H9 (cell line): ENCODE data around the gene PIAS1. TPM values are rescaled to one million over a fixed set of nuclear protein-coding genes. Genes with fewer than 3 reads are reported as not detected.
A peak's percentile ranks its signal among the peaks of the same experiment; 100 is the strongest.

Experiments
- DNase-seq: peaks from one replicate; pipeline ENCODE4 v3.0.0-alpha.2; 2017
- H2AFZ ChIP-seq: one replicate; pipeline ENCODE4 v1.6.1; 2013; ENCODE audit warnings: mild to moderate bottlenecking, low read length, control low read depth, moderate library complexity
- H2AK5ac ChIP-seq: 2 replicates; pipeline ENCODE4 v1.6.1; 2013; ENCODE audit warnings: low read length, control low read depth, mixed read lengths; ENCODE audit not compliant: insufficient read length
- H2BK120ac ChIP-seq: one replicate; pipeline ENCODE4 v1.6.1; 2013; ENCODE audit warnings: low read depth, mild to moderate bottlenecking, low read length, control low read depth, inconsistent platforms; ENCODE audit not compliant: poor library complexity, severe bottlenecking
- H2BK12ac ChIP-seq: 2 replicates; pipeline ENCODE4 v1.6.1; 2013; ENCODE audit warnings: low read length, control low read depth, mixed read lengths, low read depth; ENCODE audit not compliant: insufficient read length
- H2BK15ac ChIP-seq: 2 replicates; pipeline ENCODE4 v1.6.1; 2013; ENCODE audit warnings: low read depth, low read length, control low read depth
- H2BK20ac ChIP-seq: one replicate; pipeline ENCODE4 v1.6.1; 2013; ENCODE audit warnings: low read depth, mild to moderate bottlenecking, low read length, control low read depth, inconsistent platforms; ENCODE audit not compliant: poor library complexity, severe bottlenecking
- H2BK5ac ChIP-seq: 2 replicates; pipeline ENCODE4 v1.6.1; 2013; ENCODE audit warnings: low read length, control low read depth, mixed read lengths; ENCODE audit not compliant: insufficient read length
- H3K14ac ChIP-seq: 2 replicates; pipeline ENCODE4 v1.6.1; 2013; ENCODE audit warnings: low read length, control low read depth; ENCODE audit not compliant: insufficient read depth
- H3K18ac ChIP-seq: 2 replicates; pipeline ENCODE4 v1.6.1; 2013; ENCODE audit warnings: low read depth, mild to moderate bottlenecking, mixed read lengths, low read length, control low read depth; ENCODE audit not compliant: insufficient read length
- H3K23ac ChIP-seq: 2 replicates; pipeline ENCODE4 v1.6.1; 2013; ENCODE audit warnings: low read length, control low read depth, mixed read lengths, low read depth; ENCODE audit not compliant: insufficient read length
- H3K23me2 ChIP-seq: 2 replicates; pipeline ENCODE4 v1.6.1; 2013; ENCODE audit warnings: low read depth, mild to moderate bottlenecking, mixed read lengths, low read length, control low read depth; ENCODE audit not compliant: insufficient read length, poor library complexity, severe bottlenecking
- H3K27ac ChIP-seq: 2 replicates; pipeline ENCODE4 v1.5.1; 2013; ENCODE audit warnings: low read length, control low read depth, mixed read lengths, low read depth; ENCODE audit not compliant: insufficient read length
- H3K27me3 ChIP-seq: 2 replicates; pipeline ENCODE4 v1.6.1; 2013; ENCODE audit warnings: low read length, control low read depth, inconsistent platforms; ENCODE audit not compliant: insufficient read depth
- H3K4ac ChIP-seq: 2 replicates; pipeline ENCODE4 v1.6.1; 2013; ENCODE audit warnings: low read depth, mild to moderate bottlenecking, control low read depth, inconsistent platforms, low read length, moderate library complexity
- H3K4me1 ChIP-seq: 2 replicates; pipeline ENCODE4 v1.6.1; 2013; ENCODE audit warnings: low read length, control low read depth, inconsistent platforms; ENCODE audit not compliant: insufficient read depth
- H3K4me2 ChIP-seq: 2 replicates; pipeline ENCODE4 v1.6.1; 2013; ENCODE audit warnings: low read length, control low read depth, mixed read lengths; ENCODE audit not compliant: insufficient read length, insufficient read depth
- H3K56ac ChIP-seq: 2 replicates; pipeline ENCODE4 v1.6.1; 2013; ENCODE audit warnings: low read depth, mild to moderate bottlenecking, mixed read lengths, low read length, control low read depth; ENCODE audit not compliant: insufficient read length
- H3K79me1 ChIP-seq: 2 replicates; pipeline ENCODE4 v1.6.1; 2013; ENCODE audit warnings: low read depth, mild to moderate bottlenecking, moderate library complexity, low read length, control low read depth, inconsistent platforms; ENCODE audit not compliant: insufficient read depth, poor library complexity, severe bottlenecking
- H3K79me2 ChIP-seq: 2 replicates; pipeline ENCODE4 v1.6.1; 2013; ENCODE audit warnings: low read length, control low read depth, inconsistent platforms; ENCODE audit not compliant: insufficient read depth
- H3K9ac ChIP-seq: 2 replicates; pipeline ENCODE4 v1.6.1; 2013; ENCODE audit warnings: low read length, control low read depth, mixed read lengths; ENCODE audit not compliant: insufficient read length; ENCODE audit errors: extremely low read depth
- H3K9me3 ChIP-seq: one replicate; pipeline ENCODE4 v1.6.1; 2013; ENCODE audit warnings: low read depth, low read length, inconsistent platforms; ENCODE audit not compliant: control insufficient read depth
- H3T11ph ChIP-seq: one replicate; pipeline ENCODE4 v1.6.1; 2013; ENCODE audit warnings: mild to moderate bottlenecking, low read length, control low read depth, inconsistent platforms
- H4K20me1 ChIP-seq: one replicate; pipeline ENCODE4 v1.6.1; 2013; ENCODE audit not compliant: control insufficient read depth, insufficient read length, insufficient read depth
- H4K5ac ChIP-seq: 2 replicates; pipeline ENCODE4 v1.6.1; 2013; ENCODE audit warnings: low read depth, mild to moderate bottlenecking, mixed read lengths, low read length, control low read depth; ENCODE audit not compliant: insufficient read length
- H4K8ac ChIP-seq: replicated peaks from 2 replicates; pipeline ENCODE4 v1.6.1; 2013; ENCODE audit warnings: low read length, control low read depth, mixed read lengths, low read depth; ENCODE audit not compliant: insufficient read length
- H4K91ac ChIP-seq: 2 replicates; pipeline ENCODE4 v1.6.1; 2013; ENCODE audit warnings: low read depth, mild to moderate bottlenecking, moderate library complexity, mixed read lengths, low read length, control low read depth; ENCODE audit not compliant: insufficient read length
- H3K27ac Mint-ChIP-seq, 3 experiments: 2 replicates in 2 of 3; 3 replicates in 1 of 3; pipeline ENCODE4 v1.8.0; 2020 to 2021; ENCODE audit warnings: mixed read lengths in 3 of 3, mild to moderate bottlenecking in 1 of 3, moderate library complexity in 1 of 3
- H3K27me3 Mint-ChIP-seq: 2 replicates; pipeline ENCODE4 v1.8.0; 2021; ENCODE audit warnings: low read depth, mild to moderate bottlenecking, moderate library complexity, mixed read lengths
- H3K36me3 Mint-ChIP-seq, 3 experiments: 2 replicates in 2 of 3; 3 replicates in 1 of 3; pipeline ENCODE4 v1.8.0; 2020 to 2021; ENCODE audit warnings: low read depth in 3 of 3, mixed read lengths in 3 of 3; ENCODE audit not compliant: insufficient read depth in 1 of 3
- H3K4me1 Mint-ChIP-seq, 2 experiments: 2 replicates each; pipeline ENCODE4 v1.8.0; 2020; ENCODE audit warnings: mixed read lengths in 2 of 2
- H3K4me3 Mint-ChIP-seq, 2 experiments: 2 replicates in 1 of 2; 3 replicates in 1 of 2; pipeline ENCODE4 v1.8.0; 2020 to 2021; ENCODE audit warnings: mild to moderate bottlenecking in 2 of 2, mixed read lengths in 2 of 2, moderate library complexity in 1 of 2
- H3K9me3 Mint-ChIP-seq, 2 experiments: 2 replicates in 1 of 2; 3 replicates in 1 of 2; pipeline ENCODE4 v1.8.0; 2020; ENCODE audit warnings: mild to moderate bottlenecking in 2 of 2, mixed read lengths in 2 of 2, moderate library complexity in 1 of 2
- WGBS: extraction: QIAGEN DNeasy Blood & Tissue Kit; methylation state at CpG from one replicate; pipeline ENCODE4 v1.1.7; 2013; ENCODE audit warnings: missing lambda C conversion rate, low lambda C conversion rate, mixed read lengths; ENCODE audit not compliant: insufficient read length; ENCODE audit errors: extremely low coverage; 5-methylcytosine and 5-hydroxymethylcytosine counted together
- total RNA-seq: library from RNA; stranded (reverse); gene quantifications from 2 replicates; pipeline ENCODE4 v1.2.1, GENCODE V29; 2021
- TF ChIP-seq, protein P1 (sequence below): fragments of 200-600 bp; sonication (generic); conservative IDR thresholded peaks from 3 replicates; pipeline ENCODE4 v1.8.0; 2021; ENCODE audit warnings: antibody characterized with exemption, mild to moderate bottlenecking

Gene PIAS1
- total RNA-seq, 1 experiment from 2014 or later: 31.1 TPM

DNA sequence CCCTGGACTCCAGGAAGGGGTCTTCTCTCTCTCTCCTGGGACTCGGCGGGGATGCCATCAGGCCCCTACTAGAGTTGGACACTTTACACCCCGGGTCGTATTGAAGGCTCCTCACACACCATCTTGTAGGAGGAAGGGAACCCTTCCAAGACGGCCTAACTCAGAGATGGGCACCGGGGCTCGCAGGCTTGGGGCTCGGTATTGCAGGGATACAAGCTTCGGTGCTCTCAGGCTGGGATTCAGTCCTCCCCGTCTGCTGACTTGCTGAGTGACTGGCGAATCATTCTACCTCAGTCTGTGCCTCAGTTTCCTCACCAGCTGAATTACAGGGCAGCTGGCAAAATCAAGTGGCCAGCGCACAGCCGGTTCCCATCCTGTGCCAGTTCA lies 151.4 kb downstream of the PIAS1 start:
- Histone ChIP-seq H3K9ac (no peak overlapping the region), H3K4ac (no peak overlapping the region), H2BK12ac (no peak overlapping the region), H2BK20ac (no peak overlapping the region), H3T11ph (no peak overlapping the region), H3K23me2 (no peaks in the 10 kb centered on the region), H3K9me3 (no peaks in the 10 kb centered on the region), H2AFZ (no peak overlapping the region), H3K27ac (no peak overlapping the region), H3K14ac (peak overlapping the region; percentile 45; the same call in 1 of the 2 replicates), H4K20me1 (no peaks in the 10 kb centered on the region), H4K91ac (no peak overlapping the region), H2BK5ac (no peak overlapping the region), H4K8ac (no peak overlapping the region), H3K4me2 (no peak overlapping the region), H3K27me3 (no peaks in the 10 kb centered on the region), H2BK15ac (no peak overlapping the region), H3K79me1 (peaks cover 3% of the 10 kb centered on the region), H2BK120ac (no peak overlapping the region), H4K5ac (no peak overlapping the region), H2AK5ac (no peak overlapping the region), H3K23ac (no peak overlapping the region), H3K18ac (no peak overlapping the region), H3K79me2 (no peaks in the 10 kb centered on the region), H3K56ac (no peak overlapping the region), H3K4me1 (peaks cover 11% of the 10 kb centered on the region)
- TF ChIP-seq, protein P1, sequence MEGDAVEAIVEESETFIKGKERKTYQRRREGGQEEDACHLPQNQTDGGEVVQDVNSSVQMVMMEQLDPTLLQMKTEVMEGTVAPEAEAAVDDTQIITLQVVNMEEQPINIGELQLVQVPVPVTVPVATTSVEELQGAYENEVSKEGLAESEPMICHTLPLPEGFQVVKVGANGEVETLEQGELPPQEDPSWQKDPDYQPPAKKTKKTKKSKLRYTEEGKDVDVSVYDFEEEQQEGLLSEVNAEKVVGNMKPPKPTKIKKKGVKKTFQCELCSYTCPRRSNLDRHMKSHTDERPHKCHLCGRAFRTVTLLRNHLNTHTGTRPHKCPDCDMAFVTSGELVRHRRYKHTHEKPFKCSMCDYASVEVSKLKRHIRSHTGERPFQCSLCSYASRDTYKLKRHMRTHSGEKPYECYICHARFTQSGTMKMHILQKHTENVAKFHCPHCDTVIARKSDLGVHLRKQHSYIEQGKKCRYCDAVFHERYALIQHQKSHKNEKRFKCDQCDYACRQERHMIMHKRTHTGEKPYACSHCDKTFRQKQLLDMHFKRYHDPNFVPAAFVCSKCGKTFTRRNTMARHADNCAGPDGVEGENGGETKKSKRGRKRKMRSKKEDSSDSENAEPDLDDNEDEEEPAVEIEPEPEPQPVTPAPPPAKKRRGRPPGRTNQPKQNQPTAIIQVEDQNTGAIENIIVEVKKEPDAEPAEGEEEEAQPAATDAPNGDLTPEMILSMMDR: no peak
- no peak for DNase-seq
- H3K9me3 Mint-ChIP-seq: no peaks in the 10 kb centered on the region
- H3K4me3 Mint-ChIP-seq: no peak overlapping the region
- peaks cover 35 to 46% of the 10 kb centered on the region in 2 experiments for H3K4me1 Mint-ChIP-seq
- H3K36me3 Mint-ChIP-seq: peaks cover 5 to 12% (median 8%) of the 10 kb centered on the region in 3 experiments; a peak in 4 of 7 replicates
- no CpG with 5 or more reads among the region's 13 CpGs for WGBS
- H3K27me3 Mint-ChIP-seq: no peaks in the 10 kb centered on the region; the same call in 1 of the 2 replicates
- no peak overlapping the region for H3K27ac Mint-ChIP-seq
